Spleen (tissue), 7 donors: Measurements from ENCODE around the gene NSF.
"Not testable (repeated sequence)": the region's sequence is repeated elsewhere in the genome, so short reads cannot be mapped to it uniquely, and the experiment has no call there.

Experiments used
- POLR2A ChIP-seq, 3 donors: fragments of 450-650 bp; IDR thresholded peaks; one replicate each; pipeline ENCODE4 v1.5.1; 2017; ENCODE audit warnings: antibody characterized with exemption in 3 of 3, mild to moderate bottlenecking in 1 of 3
- TF ChIP-seq, protein P1 (sequence below), 11 experiments: fragments of 200-600 bp in 7 of 11; fragments of 450-650 bp in 4 of 11; sonication (generic) in 4 of 11; IDR thresholded peaks in 8 of 11; conservative IDR thresholded peaks in 3 of 11; 1 replicate in 7 of 11; 2 replicates in 4 of 11; pipeline versions ENCODE4 v1.4.0 to v1.8.0; 2016 to 2021; ENCODE audit warnings: antibody characterized with exemption in 11 of 11, inconsistent platforms in 4 of 11, mild to moderate bottlenecking in 1 of 11
- donor health status: DM: no; HTN: no; CAD: no; lungs with moderate emphysema.
- donor health status: DM: no; HTN: no; CAD: no.
- donor health status: DM: no; HTN: no; CAD: no.

DNA sequence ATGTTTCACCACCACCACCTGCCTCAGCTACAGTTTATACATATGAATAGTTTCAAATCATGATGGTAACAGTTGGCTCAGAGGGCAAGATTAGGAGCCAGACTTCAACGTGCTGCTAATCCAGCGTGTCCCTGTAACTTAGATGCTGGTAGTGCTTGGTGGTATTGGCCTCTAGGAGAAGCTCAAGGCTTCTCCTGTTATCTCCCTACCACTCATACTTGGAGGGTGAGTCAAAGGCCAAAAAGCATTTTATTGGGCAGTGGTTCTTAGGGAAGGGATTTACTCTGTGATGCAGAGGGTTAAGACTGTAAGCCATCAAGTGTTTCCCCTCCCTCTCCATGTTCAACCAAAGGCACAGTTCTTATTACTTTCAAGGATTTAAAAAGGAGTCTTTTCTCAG lies 82.3 kb downstream of the NSF start:
- not testable (repeated sequence) for TF ChIP-seq POLR2A (IDR thresholded peaks at IDR 0.05)
- TF ChIP-seq, protein P1, sequence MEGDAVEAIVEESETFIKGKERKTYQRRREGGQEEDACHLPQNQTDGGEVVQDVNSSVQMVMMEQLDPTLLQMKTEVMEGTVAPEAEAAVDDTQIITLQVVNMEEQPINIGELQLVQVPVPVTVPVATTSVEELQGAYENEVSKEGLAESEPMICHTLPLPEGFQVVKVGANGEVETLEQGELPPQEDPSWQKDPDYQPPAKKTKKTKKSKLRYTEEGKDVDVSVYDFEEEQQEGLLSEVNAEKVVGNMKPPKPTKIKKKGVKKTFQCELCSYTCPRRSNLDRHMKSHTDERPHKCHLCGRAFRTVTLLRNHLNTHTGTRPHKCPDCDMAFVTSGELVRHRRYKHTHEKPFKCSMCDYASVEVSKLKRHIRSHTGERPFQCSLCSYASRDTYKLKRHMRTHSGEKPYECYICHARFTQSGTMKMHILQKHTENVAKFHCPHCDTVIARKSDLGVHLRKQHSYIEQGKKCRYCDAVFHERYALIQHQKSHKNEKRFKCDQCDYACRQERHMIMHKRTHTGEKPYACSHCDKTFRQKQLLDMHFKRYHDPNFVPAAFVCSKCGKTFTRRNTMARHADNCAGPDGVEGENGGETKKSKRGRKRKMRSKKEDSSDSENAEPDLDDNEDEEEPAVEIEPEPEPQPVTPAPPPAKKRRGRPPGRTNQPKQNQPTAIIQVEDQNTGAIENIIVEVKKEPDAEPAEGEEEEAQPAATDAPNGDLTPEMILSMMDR (IDR thresholded peaks at IDR 0.05 in 8 of 11, conservative IDR thresholded peaks at IDR 0.05 in 3 of 11), result not testable (repeated sequence)
